Tibial nerve (tissue), 4 donors: Measurements from ENCODE around the gene RUFY3.

Source experiments
- EP300 ChIP-seq, 2 donors: sonication (generic); formaldehyde crosslinking; IDR thresholded peaks; one replicate each; pipeline ENCODE4 v1.6.1; 2017; ENCODE audit warnings: antibody characterized with exemption in 2 of 2, mild to moderate bottlenecking in 1 of 2
- POLR2A ChIP-seq, 2 donors: fragments of 450-650 bp; IDR thresholded peaks; one replicate each; pipeline ENCODE4 v1.6.1; 2017; ENCODE audit warnings: antibody characterized with exemption in 2 of 2, mild to moderate bottlenecking in 2 of 2, moderate library complexity in 2 of 2
- TF ChIP-seq, protein P1 (sequence below), 5 experiments: fragments of 200-600 bp in 3 of 5; fragments of 450-650 bp in 2 of 5; sonication (generic) in 3 of 5; IDR thresholded peaks; one replicate each; pipeline ENCODE4 v1.5.1; 2016 to 2019; ENCODE audit warnings: antibody characterized with exemption in 5 of 5, mild to moderate bottlenecking in 3 of 5, moderate library complexity in 2 of 5

DNA sequence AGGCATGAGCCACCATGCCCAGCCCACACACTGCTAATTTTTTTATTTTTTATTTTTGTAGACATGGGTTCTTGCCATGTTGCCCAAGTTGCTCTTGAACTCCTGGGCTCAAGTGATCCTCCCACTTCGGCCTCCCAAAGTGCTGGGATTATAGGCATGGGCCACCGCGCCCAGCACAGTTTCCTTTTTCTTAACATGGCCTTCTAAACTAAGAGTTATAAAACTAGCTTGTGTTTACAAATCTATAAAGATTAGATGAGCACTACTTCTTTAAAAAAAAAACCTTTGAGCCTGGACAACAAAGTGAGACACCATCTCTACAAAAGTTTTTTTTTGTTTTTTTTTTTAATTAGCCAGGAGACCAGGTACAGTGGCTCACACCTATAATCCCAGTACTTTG lies 107.3 kb downstream of the RUFY3 start:
- TF ChIP-seq EP300 (IDR thresholded peaks at IDR 0.05) (no peak), POLR2A (IDR thresholded peaks at IDR 0.05) (no peak)
- TF ChIP-seq, protein P1, sequence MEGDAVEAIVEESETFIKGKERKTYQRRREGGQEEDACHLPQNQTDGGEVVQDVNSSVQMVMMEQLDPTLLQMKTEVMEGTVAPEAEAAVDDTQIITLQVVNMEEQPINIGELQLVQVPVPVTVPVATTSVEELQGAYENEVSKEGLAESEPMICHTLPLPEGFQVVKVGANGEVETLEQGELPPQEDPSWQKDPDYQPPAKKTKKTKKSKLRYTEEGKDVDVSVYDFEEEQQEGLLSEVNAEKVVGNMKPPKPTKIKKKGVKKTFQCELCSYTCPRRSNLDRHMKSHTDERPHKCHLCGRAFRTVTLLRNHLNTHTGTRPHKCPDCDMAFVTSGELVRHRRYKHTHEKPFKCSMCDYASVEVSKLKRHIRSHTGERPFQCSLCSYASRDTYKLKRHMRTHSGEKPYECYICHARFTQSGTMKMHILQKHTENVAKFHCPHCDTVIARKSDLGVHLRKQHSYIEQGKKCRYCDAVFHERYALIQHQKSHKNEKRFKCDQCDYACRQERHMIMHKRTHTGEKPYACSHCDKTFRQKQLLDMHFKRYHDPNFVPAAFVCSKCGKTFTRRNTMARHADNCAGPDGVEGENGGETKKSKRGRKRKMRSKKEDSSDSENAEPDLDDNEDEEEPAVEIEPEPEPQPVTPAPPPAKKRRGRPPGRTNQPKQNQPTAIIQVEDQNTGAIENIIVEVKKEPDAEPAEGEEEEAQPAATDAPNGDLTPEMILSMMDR (IDR thresholded peaks at IDR 0.05) = no peak
